K562 (cell line): ENCODE data around the gene THAP11. TPM values are rescaled to one million over a fixed set of nuclear protein-coding genes. Genes with fewer than 3 reads are reported as not detected.

Experiments
- AFF4 ChIP-seq: sonication (generic); formaldehyde crosslinking; IDR thresholded peaks from 2 replicates; pipeline ENCODE4 v1.8.0; 2023; ENCODE audit warnings: mild to moderate bottlenecking, missing genetic modification reagents
- ARID4B ChIP-seq: sonication (generic); formaldehyde crosslinking; IDR thresholded peaks from 2 replicates; pipeline ENCODE4 v1.8.0; 2022; ENCODE audit warnings: mild to moderate bottlenecking, missing genetic modification reagents
- E2F4 ChIP-seq: sonication (generic); formaldehyde crosslinking; IDR thresholded peaks from 2 replicates; pipeline ENCODE4 v1.8.0; 2022; ENCODE audit warnings: mild to moderate bottlenecking, low read depth, missing genetic modification reagents
- FOXP4 ChIP-seq: sonication (generic); formaldehyde crosslinking; IDR thresholded peaks from 2 replicates; pipeline ENCODE4 v1.8.0; 2022; ENCODE audit warnings: mild to moderate bottlenecking, missing genetic modification reagents, borderline replicate concordance
- KHSRP ChIP-seq: fragments of 450-650 bp; IDR thresholded peaks from 2 replicates; pipeline ENCODE4 v1.6.1; 2017
- LCOR ChIP-seq: sonication (generic); formaldehyde crosslinking; IDR thresholded peaks from 2 replicates; pipeline ENCODE4 v1.8.0; 2022; ENCODE audit warnings: mild to moderate bottlenecking, missing genetic modification reagents
- PHF20 ChIP-seq: fragments of 450-650 bp; IDR thresholded peaks from 2 replicates; pipeline ENCODE4 v1.6.1; 2018; ENCODE audit not compliant: partially characterized antibody
- PRPF4 ChIP-seq: fragments of 200-400 bp; formaldehyde crosslinking; IDR thresholded peaks from one replicate; pipeline ENCODE4 v1.6.1; 2017; ENCODE audit warnings: low read length, low read depth, mild to moderate bottlenecking; ENCODE audit not compliant: insufficient read depth, poor library complexity, severe bottlenecking
- SPI1 ChIP-seq: IDR thresholded peaks from 2 replicates; pipeline ENCODE4 v1.6.1; 2011; ENCODE audit warnings: low read depth, low read length, control low read depth, borderline replicate concordance
- polyA plus RNA-seq, 8 experiments: library from polyadenylated mRNA; depleted of rRNA in 4 of 8; stranded (reverse) in 5 of 8; unstranded in 3 of 8; fragments of >200 nt; fragmentation: Nextera tagmentation in 2 of 8; fragmentation: Illumina TruSeq in 1 of 8; extraction: Ambion mirVana in 2 of 8; extraction: Trizol in 1 of 8; gene quantifications; 2 replicates each; pipeline versions ENCODE4 v1.2.1 to v1.2.3, GENCODE V29; 2011 to 2014; ENCODE audit warnings: inconsistent platforms in 1 of 8, missing spikeins in 1 of 8
- total RNA-seq, 7 experiments: library from RNA; depleted of rRNA in 6 of 7; stranded (reverse); fragments of >200 nt in 6 of 7; fragmentation: Illumina TruSeq in 2 of 7; extraction: Trizol in 2 of 7; gene quantifications; 2 replicates each; pipeline versions ENCODE4 v1.2.1 to v1.2.3, GENCODE V29; 2011 to 2021; ENCODE audit warnings: low replicate concordance in 1 of 7

The THAP11 gene
- total and polyA plus RNA-seq, 9 of the 15 experiments (the other 6 are each of a cell fraction or from before 2014, with no cell fraction given), result 2.4 to 31.6 (median 21.4) TPM

GRCh38 chr16:67807148-67807682 is 34.9 kb upstream of the THAP11 start (continued):
- TF ChIP-seq AFF4 (CRISPR knock-in tag) (no peak), LCOR (CRISPR knock-in tag) (0 out of 2 replicates have a peak, but pooled peaks have one; percentile 8), KHSRP (no peak), PHF20 (peak; percentile 19), FOXP4 (CRISPR knock-in tag) (no peak), ARID4B (no peak; the same call in 1 of the 2 replicates), SPI1 (no peak), PRPF4 (no peak), E2F4 (CRISPR knock-in tag) (0 out of 2 replicates have a peak, but pooled peaks have one; percentile 48)
